Measurements from ENCODE around the gene FAXDC2. TPM values are rescaled to one million over a fixed set of nuclear protein-coding genes. Genes with fewer than 3 reads are reported as not detected.

Gene FAXDC2
- total and polyA plus RNA-seq, 9 of the 15 experiments (the other 6 are each of a cell fraction or from before 2014, with no cell fraction given): 2.4 to 30.0 (median 9.9) TPM

DNA sequence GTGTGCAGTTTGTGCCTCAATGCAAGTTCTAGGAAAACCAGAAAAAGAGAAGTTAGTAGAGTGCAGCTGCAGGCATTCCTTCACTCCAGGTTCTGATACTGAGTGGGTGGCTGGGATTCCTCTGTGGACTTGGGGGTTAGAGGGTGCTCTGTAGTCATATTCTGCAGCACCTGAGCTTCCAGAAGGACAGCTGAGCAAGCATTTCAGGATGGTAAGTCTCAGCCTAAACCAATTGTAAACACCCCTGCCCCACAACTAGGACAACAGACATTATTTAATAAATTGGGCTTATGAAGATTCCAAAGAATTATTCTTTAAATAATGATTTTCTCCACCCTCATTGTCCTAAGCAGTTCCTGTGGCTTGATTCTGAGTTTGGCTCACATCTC lies 9.1 kb downstream of the FAXDC2 start:
- peak; percentile 21; the same call in 1 of the 3 replicates for ATAC-seq
- DNase-seq (ENCODE audit: extremely low read depth in 1 of 4, low spot score in 3 of 4): no peak
- Histone ChIP-seq H3K27me3 (ENCODE audit: control insufficient read depth in 2 of 2, insufficient read depth in 2 of 2, low read length in 2 of 2) (no peaks in the 10 kb centered on the region), H3K9me3 (replicated peaks; ENCODE audit: control insufficient read depth, insufficient read depth, low read depth, low read length) (no peaks in the 10 kb centered on the region), H3K4me3 (no peak overlapping the region), H3K27ac (ENCODE audit: extremely low read depth, low read depth, low read length) (peak overlapping the region; percentile 78), H3K4me2 (ENCODE audit: insufficient read depth, low read length) (peak overlapping the region; percentile 74), H3K36me3 (ENCODE audit: control insufficient read depth, insufficient read depth, low read length) (0 out of 3 replicates have a peak, but pooled peaks cover 2% of the 10 kb centered on the region), H2AFZ (ENCODE audit: low read depth, low read length) (peak overlapping the region; percentile 82), H3K9ac (ENCODE audit: insufficient read depth in 1 of 2, low read depth in 2 of 2, low read length in 2 of 2) (peak overlapping the region; percentile 46 to 80; a peak in 3 of 4 replicates), H3K4me1 (replicated peaks in 1 of 2; ENCODE audit: control insufficient read depth in 2 of 2, insufficient read depth in 2 of 2, low read length in 2 of 2) (peaks cover 27 to 46% of the 10 kb centered on the region in 2 experiments), H3K79me2 (ENCODE audit: control insufficient read depth, insufficient read depth, low read length) (no peaks in the 10 kb centered on the region), H4K20me1 (replicated peaks; ENCODE audit: control insufficient read depth, insufficient read depth, low read length) (no peaks in the 10 kb centered on the region), H3K9me1 (ENCODE audit: control insufficient read depth, insufficient read depth, low read length) (no peaks in the 10 kb centered on the region)
- CTCF ChIA-PET (ENCODE audit: low intra/inter-chr PET ratio): no interaction called here
- intact Hi-C loops (cut with micrococcal nuclease) (no loop called here), in situ Hi-C loops (cut with MboI) (no loop called here)
- POLR2A ChIA-PET: interaction anchor here (0.6 to 2.0 kb wide), 11 partner anchors 8 to 411 kb away, joined by 3 to 20 read pairs (median 3); partner anchors contain the start of gene CNOT8
- peak; percentile 54; the same call in 1 of the 2 replicates for TF ChIP-seq C11orf30 (IDR thresholded peaks at IDR 0.05; ENCODE audit: low read depth)
- TF ChIP-seq, protein P1, sequence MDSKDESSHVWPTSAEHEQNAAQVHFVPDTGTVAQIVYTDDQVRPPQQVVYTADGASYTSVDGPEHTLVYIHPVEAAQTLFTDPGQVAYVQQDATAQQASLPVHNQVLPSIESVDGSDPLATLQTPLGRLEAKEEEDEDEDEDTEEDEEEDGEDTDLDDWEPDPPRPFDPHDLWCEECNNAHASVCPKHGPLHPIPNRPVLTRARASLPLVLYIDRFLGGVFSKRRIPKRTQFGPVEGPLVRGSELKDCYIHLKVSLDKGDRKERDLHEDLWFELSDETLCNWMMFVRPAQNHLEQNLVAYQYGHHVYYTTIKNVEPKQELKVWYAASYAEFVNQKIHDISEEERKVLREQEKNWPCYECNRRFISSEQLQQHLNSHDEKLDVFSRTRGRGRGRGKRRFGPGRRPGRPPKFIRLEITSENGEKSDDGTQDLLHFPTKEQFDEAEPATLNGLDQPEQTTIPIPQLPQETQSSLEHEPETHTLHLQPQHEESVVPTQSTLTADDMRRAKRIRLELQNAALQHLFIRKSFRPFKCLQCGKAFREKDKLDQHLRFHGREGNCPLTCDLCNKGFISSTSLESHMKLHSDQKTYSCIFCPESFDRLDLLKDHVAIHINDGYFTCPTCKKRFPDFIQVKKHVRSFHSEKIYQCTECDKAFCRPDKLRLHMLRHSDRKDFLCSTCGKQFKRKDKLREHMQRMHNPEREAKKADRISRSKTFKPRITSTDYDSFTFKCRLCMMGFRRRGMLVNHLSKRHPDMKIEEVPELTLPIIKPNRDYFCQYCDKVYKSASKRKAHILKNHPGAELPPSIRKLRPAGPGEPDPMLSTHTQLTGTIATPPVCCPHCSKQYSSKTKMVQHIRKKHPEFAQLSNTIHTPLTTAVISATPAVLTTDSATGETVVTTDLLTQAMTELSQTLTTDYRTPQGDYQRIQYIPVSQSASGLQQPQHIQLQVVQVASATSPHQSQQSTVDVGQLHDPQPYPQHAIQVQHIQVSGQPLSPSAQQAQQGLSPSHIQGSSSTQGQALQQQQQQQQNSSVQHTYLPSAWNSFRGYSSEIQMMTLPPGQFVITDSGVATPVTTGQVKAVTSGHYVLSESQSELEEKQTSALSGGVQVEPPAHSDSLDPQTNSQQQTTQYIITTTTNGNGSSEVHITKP (IDR thresholded peaks at IDR 0.05; ENCODE audit: partially characterized antibody): no peak
- peak; percentile 5; the same call in 1 of the 2 replicates for TF ChIP-seq ZFX (CRISPR knock-in tag; IDR thresholded peaks at IDR 0.05)
- TF ChIP-seq, protein P2, sequence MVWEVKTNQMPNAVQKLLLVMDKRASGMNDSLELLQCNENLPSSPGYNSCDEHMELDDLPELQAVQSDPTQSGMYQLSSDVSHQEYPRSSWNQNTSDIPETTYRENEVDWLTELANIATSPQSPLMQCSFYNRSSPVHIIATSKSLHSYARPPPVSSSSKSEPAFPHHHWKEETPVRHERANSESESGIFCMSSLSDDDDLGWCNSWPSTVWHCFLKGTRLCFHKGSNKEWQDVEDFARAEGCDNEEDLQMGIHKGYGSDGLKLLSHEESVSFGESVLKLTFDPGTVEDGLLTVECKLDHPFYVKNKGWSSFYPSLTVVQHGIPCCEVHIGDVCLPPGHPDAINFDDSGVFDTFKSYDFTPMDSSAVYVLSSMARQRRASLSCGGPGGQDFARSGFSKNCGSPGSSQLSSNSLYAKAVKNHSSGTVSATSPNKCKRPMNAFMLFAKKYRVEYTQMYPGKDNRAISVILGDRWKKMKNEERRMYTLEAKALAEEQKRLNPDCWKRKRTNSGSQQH (CRISPR knock-in tag; IDR thresholded peaks at IDR 0.05): no peak
- TF ChIP-seq ZFPM2 (CRISPR knock-in tag; IDR thresholded peaks at IDR 0.05): no peak
- TF ChIP-seq ZNF316 (IDR thresholded peaks at IDR 0.05): peak; percentile 64
- no peak for FAIRE-seq
- no TSS peak for BruUV-seq (replicated peaks)

Data from K562 (cell line).